Stimulated activated CD4-positive, alpha-beta T cell treated with anti-CD3 and anti-CD28 coated beads, TNF-alpha, amount 100 ng/mL, for 4 hours (primary cell): ENCODE data around the gene RPL39L.

Source experiments
- DNase-seq, 3 experiments: peaks; one replicate each; pipeline ENCODE4 v3.0.0-alpha.2; 2020; ENCODE audit warnings: low read depth in 3 of 3

The RPL39L gene

GRCh38 chr3:187098923-187099512 is 40.3 kb downstream of the RPL39L start:
- no peak for DNase-seq

- DNase-seq: no peak
Observed at GRCh38 chr3:187093320-187093719, 46.0 kb downstream of the RPL39L start.

GRCh38 chr3:187088701-187089100 is 50.6 kb downstream of the RPL39L start:
- no peak for DNase-seq

GRCh38 chr3:187086831-187087230 is 52.5 kb downstream of the RPL39L start:
- no peak for DNase-seq

GRCh38 chr3:187085933-187086332 is 53.4 kb downstream of the RPL39L start:
- DNase-seq: no peak

- no peak for DNase-seq
Observed at GRCh38 chr3:187085021-187085666, 54.2 kb downstream of the RPL39L start.

GRCh38 chr3:187084580-187084979 is 54.7 kb downstream of the RPL39L start:
- no peak for DNase-seq

- no peak for DNase-seq
Observed at GRCh38 chr3:187084126-187084525, 55.2 kb downstream of the RPL39L start.

GRCh38 chr3:187082758-187083375 is 56.4 kb downstream of the RPL39L start:
- no peak for DNase-seq

GRCh38 chr3:187080799-187081450 is 58.4 kb downstream of the RPL39L start:
- DNase-seq: no peak

- no peak for DNase-seq
Observed at GRCh38 chr3:187079090-187080022, 59.9 kb downstream of the RPL39L start.

GRCh38 chr3:187077537-187077936 is 61.8 kb downstream of the RPL39L start:
- DNase-seq: no peak

- no peak for DNase-seq
Observed at GRCh38 chr3:187077085-187077484, 62.2 kb downstream of the RPL39L start.

- DNase-seq: no peak
Observed at GRCh38 chr3:187076297-187076696, 63.0 kb downstream of the RPL39L start.

GRCh38 chr3:187074846-187075245 is 64.5 kb downstream of the RPL39L start:
- DNase-seq: no peak

GRCh38 chr3:187073581-187074098 is 65.7 kb downstream of the RPL39L start:
- DNase-seq: no peak

GRCh38 chr3:187072511-187072910 is 66.8 kb downstream of the RPL39L start:
- DNase-seq: no peak

GRCh38 chr3:187072102-187072501 is 67.2 kb downstream of the RPL39L start:
- DNase-seq: no peak
